ENCODE results near the gene VWA5B1. TPM values are rescaled to one million over a fixed set of nuclear protein-coding genes. Genes with fewer than 3 reads are reported as not detected.

The VWA5B1 gene
- total RNA-seq, 2 experiments from 2014 or later = 0.16 to 0.31 TPM

DNA sequence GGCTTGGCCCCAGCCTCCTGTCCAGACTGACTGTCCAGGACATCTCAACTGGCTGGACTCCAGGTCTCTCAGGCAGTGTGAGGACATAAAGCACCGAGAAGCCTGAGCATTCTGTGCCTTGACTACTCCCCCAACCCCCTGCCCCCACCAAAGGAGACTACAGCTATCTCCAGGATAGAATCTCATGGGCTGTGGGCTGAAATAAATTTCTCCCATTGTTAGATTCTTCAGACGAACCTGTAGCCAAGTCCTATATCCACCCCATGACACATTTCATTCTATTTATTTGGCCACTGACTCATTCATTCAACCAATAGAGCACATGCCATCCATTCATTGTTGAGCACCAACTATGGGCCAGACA is 11.4 kb downstream of the VWA5B1 start:
- no peaks in the 10 kb centered on the region for H3K4me1 Mint-ChIP-seq
- H3K4me3 Mint-ChIP-seq = no peak overlapping the region
- no peaks in the 10 kb centered on the region for H3K9me3 Mint-ChIP-seq
- peaks cover 9% of the 10 kb centered on the region for H3K27me3 Mint-ChIP-seq
- H3K36me3 Mint-ChIP-seq = no peaks in the 10 kb centered on the region
- H3K27ac Mint-ChIP-seq = no peak overlapping the region
- no peak for DNase-seq

DNA sequence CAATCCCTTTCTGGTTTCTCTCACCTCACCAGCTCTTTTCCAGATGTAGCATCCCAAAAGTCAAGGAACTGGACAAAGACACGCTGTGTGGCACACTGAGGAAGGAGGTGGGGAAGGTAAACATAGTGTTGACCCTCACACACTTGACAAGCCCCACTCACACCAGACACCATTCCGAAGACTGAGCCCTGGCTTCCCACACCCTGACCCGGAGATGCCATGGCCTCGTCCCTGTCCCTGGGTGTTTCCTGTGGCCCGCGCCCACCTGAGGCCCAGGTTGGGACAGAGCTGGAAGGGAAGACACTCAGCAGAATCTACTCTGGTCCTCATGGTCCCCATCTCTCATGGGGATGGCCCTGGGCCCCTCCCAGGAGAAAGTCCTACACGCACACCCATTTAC is 16.4 kb downstream of the VWA5B1 start:
- DNase-seq = no peak
- Mint-ChIP-seq H3K4me3 (no peak overlapping the region), H3K27me3 (peaks cover 15% of the 10 kb centered on the region), H3K9me3 (no peaks in the 10 kb centered on the region), H3K27ac (no peak overlapping the region), H3K4me1 (no peaks in the 10 kb centered on the region), H3K36me3 (no peaks in the 10 kb centered on the region)

DNA sequence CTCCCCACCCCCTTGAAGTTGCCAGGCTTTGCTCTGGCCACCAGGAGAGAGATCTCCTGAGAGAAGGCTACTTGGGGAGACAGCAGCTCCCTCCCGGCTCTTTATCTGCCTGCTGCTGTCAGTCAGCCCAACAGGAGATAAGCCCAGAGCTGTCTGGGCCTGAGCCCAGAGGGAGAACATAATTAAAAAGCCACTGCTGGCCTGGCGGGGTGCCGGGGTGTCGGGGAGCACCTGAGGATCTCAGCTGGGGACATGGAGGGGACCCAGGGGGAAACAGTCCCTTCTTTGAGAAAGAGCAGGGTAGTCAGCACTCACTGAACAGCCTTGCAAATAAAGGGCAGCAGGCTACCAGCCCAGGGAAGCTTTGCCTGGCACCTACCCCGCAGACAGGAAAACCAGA is 17.9 kb downstream of the VWA5B1 start:
- no peak overlapping the region for H3K4me3 Mint-ChIP-seq
- no peaks in the 10 kb centered on the region for H3K36me3 Mint-ChIP-seq
- DNase-seq = no peak
- H3K4me1 Mint-ChIP-seq = no peaks in the 10 kb centered on the region
- H3K27ac Mint-ChIP-seq = no peak overlapping the region
- H3K9me3 Mint-ChIP-seq = no peaks in the 10 kb centered on the region
- peaks cover 15% of the 10 kb centered on the region for H3K27me3 Mint-ChIP-seq

DNA sequence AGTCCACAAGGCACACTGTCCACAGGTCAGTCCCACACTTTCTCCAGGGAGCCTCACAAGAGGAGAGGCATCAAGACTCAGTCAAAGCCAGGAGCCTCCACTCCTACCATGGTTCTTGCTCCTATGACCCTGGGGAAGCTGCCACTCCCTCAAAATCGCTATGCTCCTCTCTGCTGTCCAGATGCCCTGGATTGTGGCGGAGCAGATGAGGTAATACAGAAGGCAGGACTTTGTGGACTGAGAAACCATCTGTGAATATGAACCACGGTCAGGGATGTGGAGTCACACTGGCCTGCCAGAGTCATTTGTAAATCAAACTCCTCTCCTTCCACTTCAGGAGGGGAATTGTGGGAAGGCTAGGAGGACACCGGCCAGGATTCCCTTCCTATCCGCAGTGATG is 20.6 kb downstream of the VWA5B1 start:
- no peaks in the 10 kb centered on the region for H3K9me3 Mint-ChIP-seq
- H3K4me3 Mint-ChIP-seq = no peak overlapping the region
- no peaks in the 10 kb centered on the region for H3K4me1 Mint-ChIP-seq
- no peaks in the 10 kb centered on the region for H3K36me3 Mint-ChIP-seq
- H3K27me3 Mint-ChIP-seq = peaks cover 15% of the 10 kb centered on the region
- no peak for DNase-seq
- no peak overlapping the region for H3K27ac Mint-ChIP-seq

DNA sequence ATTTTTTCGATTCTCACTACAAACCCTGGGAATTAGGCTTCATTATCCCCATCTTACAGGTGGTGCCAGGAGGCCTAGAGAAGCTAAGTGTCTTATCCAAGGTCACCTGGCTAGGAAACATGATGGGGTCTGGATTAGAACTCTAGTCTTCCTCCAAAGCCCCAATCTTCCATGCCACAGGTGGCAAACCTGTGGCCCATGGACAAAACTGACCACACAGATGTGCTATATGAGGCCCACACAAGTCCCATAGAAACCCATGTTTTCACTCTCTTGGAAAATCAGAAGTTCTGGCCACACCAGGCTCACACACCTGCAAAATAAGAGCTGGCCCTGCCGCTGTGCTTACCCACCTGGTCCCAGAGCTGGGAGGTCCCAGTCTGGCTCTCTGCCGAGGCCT is 21.6 kb downstream of the VWA5B1 start:
- peaks cover 15% of the 10 kb centered on the region for H3K27me3 Mint-ChIP-seq
- H3K27ac Mint-ChIP-seq = no peak overlapping the region
- no peak for DNase-seq
- H3K9me3 Mint-ChIP-seq = no peaks in the 10 kb centered on the region
- no peaks in the 10 kb centered on the region for H3K36me3 Mint-ChIP-seq
- no peak overlapping the region for H3K4me3 Mint-ChIP-seq
- no peaks in the 10 kb centered on the region for H3K4me1 Mint-ChIP-seq

DNA sequence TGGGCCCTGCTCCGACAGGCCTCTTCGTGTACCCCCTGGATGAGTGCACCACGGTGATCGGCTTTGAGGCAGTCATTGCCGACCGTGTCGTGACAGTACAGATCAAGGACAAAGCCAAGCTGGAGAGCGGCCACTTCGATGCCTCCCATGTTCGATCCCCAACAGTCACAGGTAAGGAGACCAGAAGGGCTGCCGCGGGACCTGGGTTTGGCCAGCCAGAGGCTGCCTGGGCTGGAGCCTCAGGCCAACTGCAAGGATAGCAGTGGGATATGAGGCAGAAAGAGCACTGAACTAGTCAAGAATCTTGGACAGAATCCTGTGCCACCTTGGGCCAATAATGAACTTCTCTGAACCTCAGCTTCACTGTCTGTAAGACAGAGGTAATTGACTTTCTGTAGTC is 22.1 kb downstream of the VWA5B1 start:
- H3K4me3 Mint-ChIP-seq = no peak overlapping the region

DNA sequence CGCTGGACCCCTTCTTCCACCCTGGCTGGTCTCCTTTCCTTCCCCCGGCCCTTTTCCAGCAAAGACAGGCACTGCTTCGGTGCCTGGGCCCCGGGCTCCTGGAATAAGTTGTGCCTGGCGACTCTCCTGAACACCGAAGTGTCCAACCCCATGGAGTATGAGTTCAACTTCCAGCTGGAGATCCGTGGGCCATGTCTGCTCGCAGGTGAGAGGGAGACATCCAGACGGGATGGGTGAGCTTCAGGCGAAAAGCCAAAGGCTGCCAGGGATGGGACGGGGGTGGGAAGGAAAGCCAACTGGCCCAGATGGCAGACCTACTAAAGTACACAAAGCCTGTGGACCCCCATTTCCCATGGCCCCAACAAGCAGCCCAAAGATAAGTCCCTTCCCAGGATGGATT is 26.8 kb downstream of the VWA5B1 start:
- no peaks in the 10 kb centered on the region for H3K36me3 Mint-ChIP-seq
- H3K27ac Mint-ChIP-seq = no peak overlapping the region
- peaks cover 17% of the 10 kb centered on the region for H3K27me3 Mint-ChIP-seq
- no peak for DNase-seq
- peaks cover 14% of the 10 kb centered on the region for H3K4me1 Mint-ChIP-seq
- H3K9me3 Mint-ChIP-seq = no peaks in the 10 kb centered on the region
- H3K4me3 Mint-ChIP-seq = no peak overlapping the region

More for the DNA sequence above, 22.1 kb downstream of the VWA5B1 start:
- DNase-seq = no peak
- Mint-ChIP-seq H3K27ac (no peak overlapping the region), H3K4me1 (no peaks in the 10 kb centered on the region), H3K27me3 (peaks cover 15% of the 10 kb centered on the region), H3K9me3 (no peaks in the 10 kb centered on the region), H3K36me3 (no peaks in the 10 kb centered on the region)

DNA sequence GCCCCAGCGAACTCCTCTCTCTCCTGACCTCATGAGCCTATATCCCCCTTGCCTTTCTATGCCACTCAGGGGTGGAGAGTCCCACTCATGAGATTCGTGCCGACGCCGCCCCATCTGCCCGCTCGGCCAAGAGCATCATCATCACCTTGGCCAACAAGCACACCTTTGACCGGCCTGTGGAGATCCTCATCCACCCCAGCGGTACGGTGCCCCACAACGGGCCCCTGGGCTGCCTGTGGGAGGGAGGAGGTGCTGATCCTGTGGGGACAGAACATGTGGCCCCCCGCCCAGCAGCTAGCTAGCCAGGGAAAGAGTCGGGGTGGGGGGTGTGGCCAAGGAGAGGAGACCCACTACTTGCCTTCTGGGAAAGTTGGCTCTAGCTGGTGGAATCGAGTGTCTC is 27.8 kb downstream of the VWA5B1 start:
- Mint-ChIP-seq H3K27ac (no peak overlapping the region), H3K27me3 (peaks cover 23% of the 10 kb centered on the region), H3K4me3 (no peak overlapping the region), H3K36me3 (no peaks in the 10 kb centered on the region), H3K9me3 (no peaks in the 10 kb centered on the region), H3K4me1 (peaks cover 19% of the 10 kb centered on the region)
- no peak for DNase-seq

DNA sequence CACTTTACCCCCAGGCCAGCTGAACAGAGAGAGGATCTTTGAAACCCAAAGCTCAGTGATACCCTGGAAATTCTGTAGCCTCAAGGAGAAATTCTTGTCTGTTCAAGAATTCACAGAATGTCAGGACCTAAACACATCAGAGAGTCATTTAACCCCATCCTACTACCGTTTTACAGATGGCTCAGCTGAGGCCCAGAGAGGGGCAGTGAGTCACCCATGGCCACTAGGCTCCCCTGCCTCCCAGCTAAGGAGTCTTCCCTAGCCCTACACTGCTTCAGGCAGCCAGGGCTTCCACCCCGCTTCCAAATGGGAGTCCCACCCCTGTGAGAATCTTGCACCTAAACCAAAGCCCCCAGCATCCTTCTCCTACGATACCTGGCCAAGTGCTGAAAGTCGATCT is 28.3 kb downstream of the VWA5B1 start:
- peaks cover 19% of the 10 kb centered on the region for H3K4me1 Mint-ChIP-seq
- H3K9me3 Mint-ChIP-seq = no peaks in the 10 kb centered on the region
- H3K27ac Mint-ChIP-seq = no peak overlapping the region
- no peaks in the 10 kb centered on the region for H3K36me3 Mint-ChIP-seq
- no peak overlapping the region for H3K4me3 Mint-ChIP-seq
- peaks cover 26% of the 10 kb centered on the region for H3K27me3 Mint-ChIP-seq
- no peak for DNase-seq

DNA sequence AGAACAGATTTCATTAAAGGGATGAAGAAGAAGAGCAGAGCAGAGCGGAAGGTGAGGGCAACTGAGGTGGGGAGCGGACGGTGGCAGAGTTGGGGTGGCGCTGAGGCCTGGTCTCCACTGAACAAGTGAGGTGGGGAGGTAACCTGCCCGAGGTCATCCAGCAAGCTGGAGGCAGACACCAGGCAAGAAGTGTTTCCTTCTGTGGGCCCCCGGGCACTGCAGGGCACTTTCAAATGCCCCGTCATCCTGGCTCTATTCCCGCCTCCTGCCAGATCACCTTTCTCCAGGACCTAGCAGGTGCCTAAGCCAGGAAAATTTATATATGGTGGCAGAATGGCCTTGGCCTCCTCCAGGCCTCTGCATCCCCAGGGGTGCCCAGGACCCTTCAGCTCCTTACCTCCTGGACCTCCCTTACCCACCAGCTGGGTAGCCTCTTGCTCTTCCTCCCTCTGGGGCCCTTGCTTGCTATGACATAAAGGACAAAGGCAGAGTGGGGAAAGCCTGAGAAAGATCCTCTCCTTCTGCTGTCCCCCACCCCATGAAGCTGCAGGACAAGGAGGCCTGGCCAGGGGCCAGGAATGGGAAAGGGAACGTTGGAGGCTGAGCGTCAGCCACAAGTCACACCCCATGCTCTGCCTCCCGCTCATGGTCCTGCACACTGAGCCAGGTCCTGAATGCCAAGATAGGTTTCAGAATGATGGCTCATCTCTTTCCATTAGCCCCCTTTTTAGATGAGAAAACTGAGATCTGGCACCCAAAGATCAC is 29.0 kb downstream of the VWA5B1 start:
- no peak overlapping the region for H3K4me3 Mint-ChIP-seq
- H3K9me3 Mint-ChIP-seq = no peaks in the 10 kb centered on the region
- no peak overlapping the region for H3K27ac Mint-ChIP-seq
- DNase-seq = no peak
- H3K4me1 Mint-ChIP-seq = peaks cover 19% of the 10 kb centered on the region
- peaks cover 33% of the 10 kb centered on the region for H3K27me3 Mint-ChIP-seq
- no peaks in the 10 kb centered on the region for H3K36me3 Mint-ChIP-seq

DNA sequence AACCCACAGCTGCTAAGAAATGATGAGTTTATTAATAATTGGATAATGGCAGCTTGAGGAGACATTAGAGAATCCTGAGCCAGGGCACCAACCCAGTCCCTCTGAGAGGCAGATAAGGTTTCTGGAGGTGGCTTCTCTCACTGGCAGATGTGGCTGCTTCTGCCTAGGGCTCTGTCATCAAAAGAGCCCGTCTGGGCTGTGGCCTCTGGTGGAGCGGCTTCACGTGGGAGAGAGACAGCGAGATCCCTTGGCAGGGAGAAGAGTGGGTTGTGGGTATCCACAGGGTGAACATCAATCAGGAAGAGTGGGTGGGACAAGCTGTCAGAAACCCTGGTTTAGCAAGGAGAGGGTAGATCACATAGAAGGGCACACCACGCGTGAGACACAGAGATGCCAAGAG is 30.0 kb downstream of the VWA5B1 start:
- no peaks in the 10 kb centered on the region for H3K36me3 Mint-ChIP-seq
- peaks cover 35% of the 10 kb centered on the region for H3K27me3 Mint-ChIP-seq
- H3K9me3 Mint-ChIP-seq = no peaks in the 10 kb centered on the region
- peak overlapping the region; percentile 46 for H3K27ac Mint-ChIP-seq
- DNase-seq = no peak
- H3K4me3 Mint-ChIP-seq = no peak overlapping the region
- H3K4me1 Mint-ChIP-seq = peaks cover 19% of the 10 kb centered on the region

DNA sequence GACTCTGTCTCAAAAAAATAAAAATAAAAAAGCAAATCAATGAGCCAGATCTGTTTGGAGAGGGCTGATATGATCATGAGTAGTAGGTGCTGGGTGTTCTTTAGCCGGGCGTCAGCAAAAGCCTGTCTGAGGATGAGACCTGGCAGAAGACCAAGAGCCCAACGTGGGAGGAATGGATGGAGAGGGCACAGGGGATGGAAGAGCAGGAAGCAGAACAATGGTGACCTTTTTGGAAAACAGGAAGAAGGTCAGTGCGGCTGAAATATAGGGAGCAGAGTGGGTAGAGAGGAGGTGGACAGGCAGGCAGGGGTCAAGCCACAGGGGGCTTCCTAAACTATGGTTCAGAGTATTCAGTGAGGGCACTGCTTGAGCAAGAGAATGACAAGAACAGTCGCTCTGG is 30.9 kb downstream of the VWA5B1 start:
- DNase-seq = no peak
- Mint-ChIP-seq H3K27ac (no peak overlapping the region), H3K9me3 (no peaks in the 10 kb centered on the region), H3K4me3 (no peak overlapping the region), H3K27me3 (peaks cover 40% of the 10 kb centered on the region), H3K4me1 (peaks cover 19% of the 10 kb centered on the region), H3K36me3 (no peaks in the 10 kb centered on the region)

DNA sequence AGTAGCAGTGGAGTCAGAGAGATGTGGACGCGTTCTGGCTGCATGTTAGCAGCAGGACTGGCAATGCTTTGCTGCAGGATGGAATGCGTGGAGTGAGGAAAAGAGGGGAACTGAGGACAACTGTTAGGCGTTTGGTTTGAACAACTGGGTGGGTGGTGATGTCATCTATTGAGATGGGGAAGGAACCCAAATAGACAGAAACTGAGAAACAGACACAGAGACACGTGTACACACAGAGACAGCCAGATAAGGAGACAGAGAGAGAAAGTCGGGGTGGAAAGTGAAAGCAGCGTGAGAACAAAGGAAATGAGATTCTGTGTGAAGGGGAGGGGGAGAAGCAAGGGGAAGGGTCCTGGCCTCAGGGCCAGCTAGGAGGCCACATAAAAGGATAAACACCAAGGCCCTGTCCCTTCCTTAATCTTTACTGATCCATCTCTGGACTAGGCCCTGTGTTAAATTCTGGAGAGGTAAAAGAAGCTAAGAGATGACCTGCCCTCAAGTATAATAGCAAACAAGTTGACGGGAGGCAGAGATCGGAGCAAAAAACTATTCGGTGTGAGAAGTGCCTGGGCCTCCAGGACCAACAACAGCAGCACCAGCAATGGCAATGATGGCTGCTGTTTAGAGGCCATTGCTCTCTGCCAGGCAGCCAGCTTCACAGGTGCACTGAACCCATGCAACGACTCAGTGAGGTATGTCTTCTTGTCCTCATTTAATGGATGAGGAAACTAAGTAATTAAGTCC is 31.6 kb downstream of the VWA5B1 start:
- Mint-ChIP-seq H3K27ac (peak overlapping the region; percentile 34), H3K36me3 (no peaks in the 10 kb centered on the region), H3K4me1 (peaks cover 19% of the 10 kb centered on the region), H3K4me3 (no peak overlapping the region), H3K9me3 (no peaks in the 10 kb centered on the region), H3K27me3 (peaks cover 44% of the 10 kb centered on the region)
- DNase-seq = peak; percentile 15

DNA sequence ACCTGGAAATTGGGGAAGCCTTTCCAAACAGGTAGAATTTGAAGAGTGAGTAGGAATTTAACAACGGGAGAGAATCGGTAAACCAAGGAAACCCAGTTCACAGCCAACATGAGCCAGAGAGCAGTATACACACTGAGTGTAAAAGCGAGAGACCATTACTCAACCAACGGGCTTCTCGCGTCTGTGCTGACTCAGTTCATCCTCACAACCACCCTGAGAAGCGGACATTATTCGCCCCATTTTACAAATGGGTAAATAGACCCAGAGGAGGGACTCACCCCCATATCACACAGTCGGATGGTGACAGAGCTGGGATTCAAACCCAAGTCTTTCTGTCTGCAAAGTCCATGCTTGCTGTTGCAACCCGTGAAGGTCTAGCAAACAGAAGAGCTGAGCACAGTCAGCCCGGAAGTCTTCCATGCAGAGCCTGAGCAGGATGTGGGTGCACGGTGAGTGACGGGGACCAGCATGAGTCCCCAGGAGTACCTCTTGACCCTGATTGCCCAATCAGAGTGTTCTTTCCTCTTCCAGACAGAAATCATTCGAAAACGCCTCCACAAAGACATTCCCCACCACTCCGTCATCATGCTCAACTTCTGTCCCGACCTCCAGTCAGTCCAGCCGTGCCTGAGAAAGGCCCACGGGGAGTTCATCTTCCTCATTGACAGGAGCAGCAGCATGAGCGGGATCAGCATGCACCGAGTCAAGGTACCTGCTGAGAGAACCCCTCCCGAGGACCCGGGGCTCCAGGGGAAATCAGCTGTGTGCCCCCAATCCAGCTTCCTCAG is 32.3 kb downstream of the VWA5B1 start:
- no peaks in the 10 kb centered on the region for H3K9me3 Mint-ChIP-seq
- DNase-seq = no peak
- no peak overlapping the region for H3K4me3 Mint-ChIP-seq
- peaks cover 52% of the 10 kb centered on the region for H3K27me3 Mint-ChIP-seq
- H3K36me3 Mint-ChIP-seq = no peaks in the 10 kb centered on the region
- peak overlapping the region; percentile 34 for H3K27ac Mint-ChIP-seq
- H3K4me1 Mint-ChIP-seq = peaks cover 19% of the 10 kb centered on the region

DNA sequence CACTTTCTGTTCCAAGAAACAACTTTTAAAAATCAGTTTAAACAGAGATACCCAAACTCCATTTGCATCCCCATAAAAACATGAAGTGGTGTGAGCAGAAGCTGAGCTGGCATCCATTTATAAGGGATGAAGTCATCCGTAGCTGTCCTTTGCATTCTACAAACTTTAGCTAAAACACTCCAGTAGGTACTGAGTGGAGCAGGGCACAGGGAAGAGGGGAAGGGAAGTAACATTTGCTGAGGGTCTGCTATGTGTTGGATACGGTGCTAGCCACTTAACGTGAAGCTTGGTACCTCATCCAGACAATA is 32.9 kb downstream of the VWA5B1 start:
- H3K27ac Mint-ChIP-seq = no peak overlapping the region

More for the DNA sequence above, 32.9 kb downstream of the VWA5B1 start:
- Mint-ChIP-seq H3K27me3 (peaks cover 52% of the 10 kb centered on the region), H3K9me3 (no peaks in the 10 kb centered on the region), H3K36me3 (no peaks in the 10 kb centered on the region), H3K4me3 (no peak overlapping the region), H3K4me1 (peaks cover 19% of the 10 kb centered on the region)
- no peak for DNase-seq

Measured in activated naive CD8-positive, alpha-beta T cell treated with anti-CD3 and anti-CD28 coated beads for 36 hours (primary cell).